ENCODE results near the gene KNDC1.
"Not testable (repeated sequence)": the region's sequence is repeated elsewhere in the genome, so short reads cannot be mapped to it uniquely, and the experiment has no call there.

DNA sequence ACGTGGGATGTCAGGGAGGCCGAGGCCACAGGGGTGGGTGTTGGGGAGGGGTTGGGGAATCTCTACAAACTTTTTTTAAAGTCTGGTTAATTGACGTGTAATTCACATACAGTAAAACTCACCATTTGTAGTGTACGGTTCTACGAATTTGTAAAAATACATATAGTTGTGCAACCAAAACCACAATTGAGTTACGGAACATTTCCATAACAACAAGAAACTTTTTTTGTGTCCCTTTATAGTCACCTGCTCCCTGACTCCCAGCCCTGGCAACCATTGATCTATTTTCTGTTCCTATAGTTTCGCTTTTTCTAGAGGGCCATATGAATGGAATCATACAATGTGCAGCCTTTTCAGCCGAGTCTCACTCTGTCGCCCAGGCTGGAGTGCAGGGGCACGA lies 74.8 kb downstream of the KNDC1 start:
- TF ChIP-seq ZNF274 (IDR thresholded peaks at IDR 0.05; ENCODE audit: low read depth, low read length); YY1 (IDR thresholded peaks at IDR 0.05; ENCODE audit: insufficient read depth, insufficient read length); SUZ12 (IDR thresholded peaks at IDR 0.05; ENCODE audit: extremely low read depth, insufficient read depth, insufficient read length): not testable (repeated sequence)
